ENCODE data around the gene AMER1. TPM values are rescaled to one million over a fixed set of nuclear protein-coding genes. Genes with fewer than 3 reads are reported as not detected.

The AMER1 gene
- total and polyA plus RNA-seq, 2 of the 8 experiments (the other 6 are each of a cell fraction or from before 2014, with no cell fraction given) = 3.3 to 9.4 TPM

GRCh38 chrX:64202808-64203325 lies 2.6 kb downstream of the AMER1 start:
- CTCF ChIA-PET (ENCODE audit: partially characterized antibody) = no interaction called here
- H3K79me2 ChIP-seq (ENCODE audit: control insufficient read depth in 1 of 2, insufficient read depth in 2 of 2, low read length in 2 of 2) = no peaks in the 10 kb centered on the region
- no peak overlapping the region for H4K91ac ChIP-seq (replicated peaks; ENCODE audit: insufficient read length, low read length)
- no peaks in the 10 kb centered on the region for H3K9me3 ChIP-seq (ENCODE audit: insufficient read depth in 2 of 2, low read depth in 1 of 2, low read length in 1 of 2)
- H4K20me1 ChIP-seq (replicated peaks in 1 of 2; ENCODE audit: control insufficient read depth in 1 of 2, insufficient read depth in 2 of 2, low read length in 2 of 2) = peaks cover 3 to 10% of the 10 kb centered on the region in 2 experiments
- H2BK5ac ChIP-seq (ENCODE audit: low read depth, low read length) = no peak overlapping the region
- H2BK20ac ChIP-seq (ENCODE audit: low read length) = no peak overlapping the region
- 72% methylated on average over 2 of the region's 2 CpGs; no CpG with 5 or more reads in 1 of the 2 experiments for WGBS, 2 experiments (ENCODE audit: extremely low coverage in 1 of 2, insufficient coverage in 1 of 2, insufficient read length in 1 of 2, insufficient replicate concordance in 2 of 2, low coverage in 1 of 2, low lambda C conversion rate in 2 of 2, missing lambda C conversion rate in 1 of 2)
- H3K56ac ChIP-seq (replicated peaks; ENCODE audit: insufficient read length, low read depth, low read length) = no peak overlapping the region
- no peaks in the 10 kb centered on the region for H3K79me1 ChIP-seq (ENCODE audit: low read depth, low read length)
- H2BK12ac ChIP-seq (ENCODE audit: low read depth, low read length) = no peak overlapping the region
- H3K27ac ChIP-seq (ENCODE audit: low read depth, low read length) = no peak overlapping the region
- no peak overlapping the region for H2BK120ac ChIP-seq (replicated peaks; ENCODE audit: low read depth, low read length)
- H4K5ac ChIP-seq (ENCODE audit: insufficient read length, low read depth, low read length) = no peak overlapping the region
- H3K4me3 ChIP-seq (ENCODE audit: extremely low read depth in 1 of 4, insufficient read depth in 2 of 4, low read depth in 3 of 4, low read length in 4 of 4) = no peak overlapping the region
- H3K27me3 ChIP-seq (replicated peaks in 1 of 4; ENCODE audit: control insufficient read depth in 3 of 4, extremely low read depth in 1 of 4, insufficient read depth in 3 of 4, low read length in 3 of 4) = peaks cover 0 to 9% (median 7%) of the 10 kb centered on the region in 4 experiments; a peak in 3 of 7 replicates
- H2BK15ac ChIP-seq (ENCODE audit: low read length) = no peak overlapping the region
- H3K9ac ChIP-seq (replicated peaks in 1 of 4; ENCODE audit: extremely low read depth in 1 of 4, low read depth in 3 of 4, low read length in 3 of 4) = no peak overlapping the region
- no peak overlapping the region for H4K8ac ChIP-seq (ENCODE audit: extremely low read depth, insufficient read depth, low read length)
- H3K4me1 ChIP-seq (replicated peaks in 1 of 4; ENCODE audit: control insufficient read depth in 3 of 4, insufficient read depth in 4 of 4, low read length in 3 of 4) = peaks cover 0 to 5% (median 0%) of the 10 kb centered on the region in 4 experiments; a peak in 3 of 7 replicates
- no peak overlapping the region for H2AK5ac ChIP-seq (ENCODE audit: low read depth, low read length)
- POLR2A ChIA-PET (ENCODE audit: partially characterized antibody) = no interaction called here
- peaks cover 3% of the 10 kb centered on the region; the same call in 1 of the 2 replicates for H3K23me2 ChIP-seq (ENCODE audit: low read depth, low read length)
- no peak overlapping the region for H3K4me2 ChIP-seq (ENCODE audit: insufficient read depth in 1 of 2, low read depth in 2 of 2, low read length in 2 of 2)
- DNase-seq (ENCODE audit: low read depth in 1 of 2, low spot score in 2 of 2) (no peak), FAIRE-seq (no peak)
- no peak overlapping the region for H3K14ac ChIP-seq (ENCODE audit: insufficient read length)
- no peak overlapping the region for H3K18ac ChIP-seq (ENCODE audit: extremely low read depth, low read length)
- no peak overlapping the region for H3K23ac ChIP-seq (ENCODE audit: insufficient read length)
- H2AFZ ChIP-seq (ENCODE audit: low read length) = no peak overlapping the region
- H3K36me3 ChIP-seq (ENCODE audit: control insufficient read depth in 2 of 4, insufficient read depth in 4 of 4, low read length in 3 of 4) = no peaks in the 10 kb centered on the region
- no peak overlapping the region for H3K4ac ChIP-seq (replicated peaks; ENCODE audit: insufficient read length, low read depth, low read length)
- TF ChIP-seq RFX5 (IDR thresholded peaks at IDR 0.05; ENCODE audit: borderline replicate concordance, low read depth, low read length) = no peak
- TF ChIP-seq SIN3A (conservative IDR thresholded peaks at IDR 0.05 in 1 of 2, IDR thresholded peaks at IDR 0.05 in 1 of 2; ENCODE audit: low read depth in 1 of 2, low read length in 2 of 2) = no peak
- TF ChIP-seq CBX8 (IDR thresholded peaks at IDR 0.05; ENCODE audit: borderline replicate concordance, low read depth, low read length) = no peak
- no peak for TF ChIP-seq SP2 (IDR thresholded peaks at IDR 0.05; ENCODE audit: low read length)
- TF ChIP-seq TAF1 (IDR thresholded peaks at IDR 0.05; ENCODE audit: low read depth, low read length) = no peak
- TF ChIP-seq POLR2A (IDR thresholded peaks at IDR 0.05; ENCODE audit: control extremely low read depth in 1 of 2, low read depth in 2 of 2, low read length in 2 of 2) = no peak
- no peak for TF ChIP-seq HDAC6 (IDR thresholded peaks at IDR 0.05; ENCODE audit: low read depth, low read length)
- no peak for TF ChIP-seq KDM4A (IDR thresholded peaks at IDR 0.05; ENCODE audit: low read depth, low read length, severe bottlenecking)
- TF ChIP-seq ATF3 (IDR thresholded peaks at IDR 0.05; ENCODE audit: insufficient read depth, low read depth, low read length) = no peak
- TF ChIP-seq CTCF (IDR thresholded peaks at IDR 0.05; ENCODE audit: control extremely low read depth in 1 of 3, insufficient read depth in 1 of 3, low read depth in 1 of 3, low read length in 3 of 3) = no peak
- TF ChIP-seq MAFK (IDR thresholded peaks at IDR 0.05; ENCODE audit: low read depth, low read length) = no peak

Measured in H1 (cell line).